Measurements from ENCODE around the gene HSPB6.

Gene HSPB6

DNA sequence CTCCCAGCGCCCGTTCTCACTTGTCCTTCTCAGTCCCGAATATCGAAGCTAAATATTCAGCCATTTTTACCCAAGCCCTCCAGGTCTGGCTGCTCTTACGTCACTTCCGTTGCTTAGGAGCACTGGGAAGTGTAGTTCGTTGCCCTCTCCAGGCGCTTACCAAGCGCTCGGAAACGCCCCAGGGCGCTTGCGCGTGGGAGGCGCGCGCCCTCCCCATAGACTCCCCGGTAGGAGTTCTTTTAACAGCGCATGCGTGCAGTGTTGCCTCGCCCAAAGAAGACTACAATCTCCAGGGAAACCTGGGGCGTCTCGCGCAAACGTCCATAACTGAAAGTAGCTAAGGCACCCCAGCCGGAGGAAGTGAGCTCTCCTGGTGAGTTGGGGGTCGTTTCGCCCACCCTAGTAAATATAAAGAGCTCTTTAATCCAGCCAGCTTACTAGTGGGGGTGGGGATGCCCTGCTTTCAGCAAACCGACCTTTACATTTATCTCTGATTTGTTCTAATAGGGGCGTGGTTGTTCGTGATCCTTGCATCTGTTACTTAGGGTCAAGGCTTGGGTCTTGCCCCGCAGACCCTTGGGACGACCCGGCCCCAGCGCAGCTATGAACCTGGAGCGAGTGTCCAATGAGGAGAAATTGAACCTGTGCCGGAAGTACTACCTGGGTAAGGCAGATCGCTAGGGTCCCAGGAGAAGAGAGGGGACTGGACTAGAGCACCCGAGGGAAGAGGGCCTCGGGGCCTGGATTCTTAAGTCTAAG is 11.3 kb downstream of the HSPB6 start, which contains the start of the genes PSENEN and U2AF1L4:
PSENEN (plus strand) TSS at position 324 of the 759 bp plus-strand sequence; CDS start at position 604, 280 bp downstream.
U2AF1L4 (minus strand) TSS at position 91 of the 759 bp plus-strand sequence; CDS start at position 64, 27 bp downstream.
- H3K4me3 ChIP-seq, result peak within 1 kb of the TSS; percentile 87
- TF ChIP-seq, protein P1, sequence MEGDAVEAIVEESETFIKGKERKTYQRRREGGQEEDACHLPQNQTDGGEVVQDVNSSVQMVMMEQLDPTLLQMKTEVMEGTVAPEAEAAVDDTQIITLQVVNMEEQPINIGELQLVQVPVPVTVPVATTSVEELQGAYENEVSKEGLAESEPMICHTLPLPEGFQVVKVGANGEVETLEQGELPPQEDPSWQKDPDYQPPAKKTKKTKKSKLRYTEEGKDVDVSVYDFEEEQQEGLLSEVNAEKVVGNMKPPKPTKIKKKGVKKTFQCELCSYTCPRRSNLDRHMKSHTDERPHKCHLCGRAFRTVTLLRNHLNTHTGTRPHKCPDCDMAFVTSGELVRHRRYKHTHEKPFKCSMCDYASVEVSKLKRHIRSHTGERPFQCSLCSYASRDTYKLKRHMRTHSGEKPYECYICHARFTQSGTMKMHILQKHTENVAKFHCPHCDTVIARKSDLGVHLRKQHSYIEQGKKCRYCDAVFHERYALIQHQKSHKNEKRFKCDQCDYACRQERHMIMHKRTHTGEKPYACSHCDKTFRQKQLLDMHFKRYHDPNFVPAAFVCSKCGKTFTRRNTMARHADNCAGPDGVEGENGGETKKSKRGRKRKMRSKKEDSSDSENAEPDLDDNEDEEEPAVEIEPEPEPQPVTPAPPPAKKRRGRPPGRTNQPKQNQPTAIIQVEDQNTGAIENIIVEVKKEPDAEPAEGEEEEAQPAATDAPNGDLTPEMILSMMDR (IDR thresholded peaks at IDR 0.05), result no peak
- peak; percentile 98 for DNase-seq (ENCODE audit: low spot score)
- peak within 1 kb of the TSS; percentile 99 to 100 for H3K27ac ChIP-seq

DNA sequence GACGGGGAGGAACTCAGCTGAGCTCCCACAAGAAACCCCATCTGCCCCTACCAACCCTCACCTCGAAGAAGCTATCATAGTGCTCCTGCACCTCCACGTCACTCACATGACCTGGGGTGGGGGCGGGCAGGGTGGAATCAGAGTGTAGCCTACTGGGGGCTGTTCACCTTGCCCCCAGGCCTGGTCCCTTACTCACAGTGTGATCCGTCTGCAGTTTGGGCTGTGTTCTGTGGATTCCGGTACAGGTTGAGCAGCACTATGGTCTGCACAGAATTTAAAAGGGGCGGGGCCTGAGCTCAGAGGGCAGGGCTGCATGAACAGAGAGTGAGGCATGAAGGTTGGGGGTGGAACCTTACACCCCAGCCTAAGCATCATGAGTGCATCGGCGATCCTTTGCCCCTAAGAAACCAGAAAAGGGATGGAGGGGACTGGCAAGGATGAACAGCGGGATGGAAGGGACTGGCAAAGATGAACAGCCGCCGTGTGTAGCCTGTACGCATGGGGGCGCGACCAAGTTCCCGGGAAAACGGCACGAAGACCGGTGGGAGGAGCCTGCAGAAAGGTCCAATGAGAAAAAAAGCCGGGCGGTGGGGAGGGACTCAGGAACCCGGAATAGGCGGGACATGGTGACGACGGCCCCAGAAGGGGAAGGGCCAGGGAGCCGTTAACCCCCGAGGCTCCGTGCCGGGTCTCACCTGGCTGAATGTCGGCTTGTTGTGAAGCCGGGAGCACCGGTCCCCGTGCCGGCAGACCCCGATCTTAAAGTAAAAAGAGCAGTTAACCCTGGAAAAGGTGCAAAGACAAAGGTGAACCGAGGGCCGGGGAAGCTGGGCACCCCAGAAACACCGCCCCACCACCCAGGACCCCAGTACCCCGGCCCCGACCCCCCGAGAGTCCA is 12.2 kb downstream of the HSPB6 start:
- TF ChIP-seq, protein P1 (IDR thresholded peaks at IDR 0.05), result no peak
- DNase-seq (ENCODE audit: low spot score), result peak; percentile 98
- Histone ChIP-seq H3K4me3 (peak overlapping the region; percentile 87), H3K27ac (peak overlapping the region; percentile 99 to 100)

DNA sequence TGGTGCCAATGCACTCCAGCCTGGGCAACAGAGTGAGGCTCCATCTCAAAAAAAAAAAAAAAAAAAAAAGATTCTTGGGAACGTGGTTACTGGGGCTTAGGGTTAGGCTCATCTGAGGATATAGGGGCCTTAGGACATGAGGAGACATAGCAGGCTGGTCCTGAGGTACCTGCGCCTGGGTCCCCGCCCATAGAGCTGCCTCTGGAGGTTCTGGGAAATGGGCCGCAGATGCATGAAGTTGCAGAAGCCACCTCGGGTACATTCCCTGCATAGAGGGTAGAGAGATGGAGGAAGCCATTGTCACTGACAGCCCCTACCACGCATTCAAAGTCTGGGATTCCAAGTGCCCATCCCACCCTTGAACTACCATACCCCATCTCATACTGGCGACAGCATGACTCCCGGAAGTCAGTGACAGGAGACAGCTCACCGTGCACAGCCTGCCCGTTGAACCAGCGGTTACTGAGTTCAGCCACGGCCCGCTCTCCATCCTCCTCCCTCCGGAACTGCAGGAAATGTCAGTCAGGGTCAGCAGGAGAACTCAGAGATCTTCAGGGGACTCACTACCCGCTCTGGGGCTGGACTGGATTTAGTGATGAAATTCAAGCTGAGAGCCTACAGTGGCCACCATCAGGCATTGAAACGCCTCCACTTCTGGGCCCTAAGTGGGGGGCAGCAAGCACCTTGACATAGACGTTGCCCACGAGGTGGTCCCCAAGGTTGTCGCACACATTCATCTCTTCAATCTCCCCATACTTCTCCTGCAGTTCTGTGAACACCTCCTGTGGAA is 13.0 kb downstream of the HSPB6 start:
- no peak for DNase-seq (ENCODE audit: low spot score)
- TF ChIP-seq, protein P1 (IDR thresholded peaks at IDR 0.05), result no peak
- H3K27ac ChIP-seq, result peak overlapping the region; percentile 99 to 100
- peak overlapping the region; percentile 87 for H3K4me3 ChIP-seq

DNA sequence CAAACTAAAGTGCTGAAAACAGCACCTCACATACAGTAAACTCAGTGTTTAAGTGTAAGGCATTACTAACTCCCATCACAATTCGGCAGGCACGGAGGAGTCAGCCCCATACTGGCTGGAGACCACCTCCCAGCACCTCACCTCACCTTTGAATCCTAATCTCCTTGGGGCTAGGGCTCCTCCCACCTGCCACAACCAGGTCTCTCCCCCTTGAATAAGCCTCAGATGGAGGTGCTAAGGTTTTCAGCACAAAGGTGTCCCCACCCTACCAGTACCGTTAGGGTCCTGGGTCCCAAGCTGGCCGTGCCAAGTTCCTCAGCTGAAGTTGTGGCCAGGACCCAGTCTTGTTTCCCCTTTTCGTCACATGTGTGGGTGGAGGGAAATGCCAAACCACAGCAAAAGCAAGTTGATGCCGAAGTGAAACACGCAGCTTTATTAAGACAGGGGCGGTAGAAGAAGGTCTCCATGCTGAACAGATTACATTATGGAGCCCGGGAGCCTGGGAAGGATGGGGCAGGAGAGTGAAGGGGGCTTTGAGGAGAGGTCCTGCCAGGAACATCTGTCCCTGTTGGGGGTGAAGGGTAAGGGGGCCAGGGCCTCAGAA is 14.6 kb downstream of the HSPB6 start, which contains the start of gene IGFLR1:
IGFLR1 (minus strand) TSS at position 332 of the 604 bp plus-strand sequence. CDS start 1,272 bp downstream, outside the sequence.
- TF ChIP-seq, protein P1 (IDR thresholded peaks at IDR 0.05), result no peak
- peak within 1 kb of the TSS; percentile 77 for H3K4me3 ChIP-seq
- no peak for DNase-seq (ENCODE audit: low spot score)
- peak within 1 kb of the TSS; percentile 57 to 87 for H3K27ac ChIP-seq

DNA sequence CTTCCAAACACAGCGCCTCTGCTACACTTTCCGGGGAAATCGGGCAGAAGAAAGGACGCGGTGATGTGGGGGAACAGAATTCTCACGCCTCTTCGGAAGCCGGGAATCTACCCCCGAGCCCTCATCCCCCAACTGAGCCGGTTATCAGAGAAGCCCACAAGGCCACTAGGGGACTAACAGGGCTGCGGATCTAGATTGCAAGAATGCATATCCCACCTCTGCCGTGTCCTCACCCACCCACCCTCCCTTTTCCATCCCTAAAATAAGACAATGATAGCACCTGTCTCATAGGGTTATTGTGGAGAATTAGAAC is 15.7 kb downstream of the HSPB6 start:
- Histone ChIP-seq H3K4me3 (peak overlapping the region; percentile 77), H3K27ac (peak overlapping the region; percentile 57 to 87)
- TF ChIP-seq, protein P1 (IDR thresholded peaks at IDR 0.05), result no peak
- no peak for DNase-seq (ENCODE audit: low spot score)
